Hematopoietic multipotent progenitor cell treated with erythropoietin and hydrocortisone succinate and interleukin-3 and kit ligand, for 8 days (in vitro differentiated cells): ENCODE measurements around the gene EXOC4.

Experiments
- DNase-seq: peaks from one replicate; pipeline ENCODE4 v3.0.0-alpha.2; 2015

EXOC4 gene

DNA sequence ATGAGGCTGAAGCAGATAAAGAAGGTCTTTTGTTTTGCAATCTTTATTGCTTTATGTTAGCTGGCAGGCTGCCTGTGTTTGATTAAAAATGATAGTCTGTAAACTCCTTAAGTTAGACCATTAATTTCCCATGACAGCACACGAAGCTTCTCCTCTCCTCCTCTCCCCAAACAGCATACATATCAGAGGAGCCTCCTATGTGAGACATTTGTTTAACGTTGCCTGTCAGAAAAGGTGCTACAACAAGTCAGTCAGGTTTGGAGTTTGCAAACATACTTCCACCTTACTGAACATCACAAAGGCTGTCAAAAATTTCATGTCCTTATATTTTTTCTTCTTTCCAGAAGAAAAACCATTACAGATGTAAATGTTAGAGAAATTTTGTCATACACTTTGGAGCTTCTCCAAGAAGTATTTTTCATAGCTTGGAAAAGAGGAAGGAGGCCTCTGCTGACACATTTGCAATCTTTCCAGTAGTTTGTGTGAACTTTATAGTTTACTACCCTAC is 393.1 kb downstream of the EXOC4 start:
- no peak for DNase-seq

DNA sequence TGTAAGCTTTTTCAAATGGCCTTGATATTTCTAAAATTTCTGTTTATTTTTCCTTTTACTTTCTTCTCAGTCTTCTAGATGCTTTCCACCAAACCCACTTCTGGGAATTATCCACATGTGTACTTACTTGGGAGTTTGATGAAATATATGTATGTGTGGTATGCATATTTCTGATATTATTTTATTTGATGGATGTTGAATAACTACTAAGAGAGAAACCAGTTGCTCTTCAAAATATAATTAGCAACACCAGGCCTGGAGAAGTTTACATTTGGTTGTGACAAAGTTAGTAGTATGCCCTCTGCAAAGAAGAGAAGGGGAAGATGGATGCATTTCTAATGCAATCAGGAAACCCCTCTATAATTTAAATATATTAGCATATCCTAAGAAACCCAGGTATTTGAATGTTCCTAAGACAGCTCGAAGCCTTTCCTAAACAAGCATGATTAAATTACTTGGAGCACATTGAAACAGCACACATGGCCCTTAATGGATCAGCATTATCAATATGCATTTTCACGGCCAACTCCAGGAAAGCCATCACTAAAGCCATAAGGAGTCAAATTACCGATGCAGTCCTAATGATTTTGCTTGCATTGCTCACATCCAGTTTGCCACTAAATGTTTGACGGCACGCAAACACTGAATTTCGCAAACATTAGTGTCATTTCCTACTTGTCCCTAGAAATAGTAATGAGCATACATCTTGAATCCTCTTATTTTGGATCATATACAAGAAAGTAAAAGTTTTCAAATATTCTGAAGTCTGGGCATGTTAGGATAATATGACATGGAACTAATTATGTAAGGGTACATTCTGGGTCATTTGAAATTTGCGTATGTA is 393.8 kb downstream of the EXOC4 start:
- DNase-seq, result no peak

DNA sequence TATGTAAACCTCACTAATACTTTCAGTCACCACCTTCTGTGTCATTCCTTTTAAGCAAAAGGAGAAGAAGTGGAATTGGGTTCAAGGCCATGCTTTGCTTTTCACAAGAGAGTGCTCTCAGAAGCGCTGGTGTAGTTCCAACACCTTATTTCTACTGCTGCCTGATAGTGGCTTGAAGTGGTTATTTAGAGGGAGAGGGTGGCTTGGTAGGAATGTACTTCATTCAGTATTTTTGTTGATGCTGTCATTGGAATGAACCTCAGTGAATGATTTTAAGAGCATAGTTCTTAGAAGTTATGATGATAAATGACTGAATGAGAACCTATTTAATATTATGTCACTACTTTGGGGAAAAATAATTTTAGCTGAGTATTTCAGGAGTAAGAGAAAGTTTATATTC is 396.7 kb downstream of the EXOC4 start:
- no peak for DNase-seq

DNA sequence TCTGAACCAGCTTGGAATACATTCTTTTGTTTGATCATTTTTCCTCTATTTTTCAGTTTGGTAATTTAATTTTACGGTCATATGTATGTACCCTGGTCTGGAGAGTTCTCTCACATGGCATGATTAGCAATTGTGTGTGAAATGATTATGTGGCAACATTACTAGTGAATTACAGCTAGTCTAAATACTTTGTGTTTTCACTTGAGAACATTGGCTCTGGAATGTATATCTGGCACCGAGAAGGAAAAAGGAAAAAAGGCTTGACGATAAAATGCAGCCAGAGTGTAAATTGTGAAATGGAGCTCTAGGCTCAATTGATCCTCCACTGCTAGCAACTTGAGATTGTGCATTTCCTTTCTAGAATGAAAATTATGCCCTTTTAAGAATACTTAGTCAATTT is 397.2 kb downstream of the EXOC4 start:
- no peak for DNase-seq

DNA sequence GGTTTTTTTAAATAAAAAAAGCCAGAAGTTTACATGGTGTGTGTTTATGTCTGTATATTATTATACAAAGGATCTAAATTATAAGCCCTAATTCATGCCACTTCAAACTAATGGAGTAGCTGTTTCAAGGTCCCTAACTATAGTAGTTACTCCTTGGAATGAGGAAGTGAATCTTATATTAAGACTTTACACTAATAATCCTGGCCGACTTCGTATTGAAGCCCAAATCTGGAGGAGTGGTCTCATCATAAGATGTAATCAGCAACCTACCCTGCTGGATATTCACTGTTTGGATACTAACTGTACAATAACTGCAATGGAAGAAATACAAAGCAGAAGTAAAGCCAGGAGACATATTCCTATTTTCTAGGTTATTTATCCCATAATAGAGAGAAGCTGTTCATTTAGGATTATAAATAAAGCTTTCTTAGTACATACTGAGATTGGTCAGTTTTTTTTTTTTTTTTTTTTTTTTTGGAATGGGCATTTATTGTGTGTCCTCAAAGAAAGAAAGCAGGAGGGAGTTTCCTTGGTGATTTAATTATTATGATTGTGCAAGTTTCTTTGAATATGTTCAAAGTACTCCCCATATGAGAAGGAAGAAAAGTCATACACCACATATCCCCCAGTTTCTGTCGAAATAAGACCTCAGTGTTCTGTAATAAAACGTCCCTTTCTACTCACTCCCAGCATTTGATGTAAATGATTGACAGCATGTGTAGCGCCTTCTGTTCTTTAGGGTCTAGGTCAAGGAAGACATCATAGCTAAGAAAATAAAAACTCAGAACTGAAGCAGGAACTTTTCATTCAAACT is 397.8 kb downstream of the EXOC4 start:
- DNase-seq, result no peak

DNA sequence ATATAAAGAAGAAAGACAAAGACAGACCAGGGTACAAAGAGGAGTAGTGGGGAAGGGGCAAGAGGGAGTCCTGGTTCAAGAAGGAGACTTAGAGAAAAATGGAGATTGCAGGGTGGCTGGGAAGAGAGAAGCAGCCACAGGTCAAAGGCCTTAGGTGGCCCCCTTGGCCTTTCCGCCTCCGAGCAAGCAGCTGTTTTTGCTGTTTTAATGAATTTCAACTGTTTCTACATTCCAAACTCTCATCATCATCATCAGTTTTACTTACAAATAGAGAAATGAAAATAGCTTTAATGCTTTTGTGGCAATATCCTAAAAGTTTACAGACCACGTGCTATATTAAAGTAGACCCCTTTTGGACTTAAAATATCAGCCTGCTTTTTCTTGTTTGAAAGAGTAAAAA is 399.7 kb downstream of the EXOC4 start:
- DNase-seq, result no peak

DNA sequence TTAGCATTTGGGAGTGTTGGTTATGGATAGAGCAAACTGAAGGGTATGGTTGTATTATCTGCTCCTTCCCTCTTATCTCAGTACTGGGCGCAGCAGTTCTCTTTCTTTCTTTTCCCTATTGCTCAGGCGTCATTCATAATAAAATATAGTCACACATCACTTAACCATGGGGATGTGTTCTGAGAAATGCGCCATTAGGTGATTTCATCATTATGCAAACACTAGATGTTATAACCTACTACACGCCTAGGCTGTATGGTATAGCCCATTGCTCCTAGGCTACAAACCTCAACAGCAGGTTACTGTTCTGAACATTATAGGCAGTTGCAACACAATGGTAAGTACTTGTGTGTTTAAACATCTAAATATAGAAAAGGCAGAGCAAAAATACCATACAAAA is 401.7 kb downstream of the EXOC4 start:
- no peak for DNase-seq

DNA sequence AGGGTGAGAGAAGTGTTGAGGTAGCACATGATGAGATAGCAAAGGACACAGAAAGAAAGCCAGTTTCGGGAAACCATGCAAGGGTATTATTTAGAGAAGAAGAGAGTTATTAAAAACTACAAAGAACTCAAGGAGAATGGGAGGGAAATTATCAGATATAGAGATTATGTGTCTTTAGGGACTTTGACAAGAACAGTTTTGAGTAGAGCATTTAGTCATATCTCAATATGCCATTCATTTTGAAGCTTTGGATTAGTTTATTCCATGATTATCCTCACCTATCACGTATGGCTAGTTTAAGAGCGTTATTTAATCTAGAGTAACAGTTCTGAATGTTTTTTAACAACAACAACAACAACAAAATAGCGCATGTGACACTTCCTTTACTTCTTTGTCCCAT is 409.4 kb downstream of the EXOC4 start:
- DNase-seq, result no peak

DNA sequence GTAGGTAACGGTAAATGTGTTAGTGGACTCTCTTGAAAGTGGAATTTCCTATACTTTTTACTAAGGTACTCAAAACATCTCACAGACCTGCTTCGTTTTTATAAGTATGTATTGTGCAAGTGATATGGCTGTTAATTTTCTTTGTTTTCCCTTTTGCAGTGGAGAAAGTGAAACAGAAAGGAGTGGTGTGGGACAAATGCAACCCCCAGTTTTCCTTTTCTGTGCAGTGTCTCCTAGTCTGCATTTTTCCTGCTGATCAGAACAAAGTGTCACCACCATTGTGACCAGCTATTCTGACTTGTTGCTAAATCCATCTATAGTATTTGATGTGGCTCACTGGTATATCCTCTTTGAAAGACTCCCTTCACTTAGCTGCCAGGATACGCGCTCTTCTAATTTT is 410.0 kb downstream of the EXOC4 start:
- DNase-seq, result no peak

DNA sequence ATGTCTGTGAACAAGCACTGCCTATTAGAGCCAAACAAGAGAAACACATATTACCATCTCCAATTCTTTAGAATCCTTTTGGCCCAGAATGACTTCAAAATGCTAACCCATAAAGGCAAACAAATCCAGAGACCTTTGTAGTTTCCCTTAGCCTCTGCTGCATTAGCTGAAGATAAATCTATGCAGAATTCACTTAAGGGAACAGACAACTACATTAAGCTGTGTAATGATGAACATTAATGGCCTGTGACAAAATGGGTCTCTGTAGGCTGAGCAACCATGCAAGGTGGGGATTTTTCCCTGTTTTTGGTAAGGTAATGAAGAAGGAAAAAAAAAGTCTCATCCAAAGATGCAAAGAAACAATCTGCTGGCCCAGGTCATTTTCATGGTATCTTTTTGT is 411.6 kb downstream of the EXOC4 start:
- DNase-seq, result no peak

DNA sequence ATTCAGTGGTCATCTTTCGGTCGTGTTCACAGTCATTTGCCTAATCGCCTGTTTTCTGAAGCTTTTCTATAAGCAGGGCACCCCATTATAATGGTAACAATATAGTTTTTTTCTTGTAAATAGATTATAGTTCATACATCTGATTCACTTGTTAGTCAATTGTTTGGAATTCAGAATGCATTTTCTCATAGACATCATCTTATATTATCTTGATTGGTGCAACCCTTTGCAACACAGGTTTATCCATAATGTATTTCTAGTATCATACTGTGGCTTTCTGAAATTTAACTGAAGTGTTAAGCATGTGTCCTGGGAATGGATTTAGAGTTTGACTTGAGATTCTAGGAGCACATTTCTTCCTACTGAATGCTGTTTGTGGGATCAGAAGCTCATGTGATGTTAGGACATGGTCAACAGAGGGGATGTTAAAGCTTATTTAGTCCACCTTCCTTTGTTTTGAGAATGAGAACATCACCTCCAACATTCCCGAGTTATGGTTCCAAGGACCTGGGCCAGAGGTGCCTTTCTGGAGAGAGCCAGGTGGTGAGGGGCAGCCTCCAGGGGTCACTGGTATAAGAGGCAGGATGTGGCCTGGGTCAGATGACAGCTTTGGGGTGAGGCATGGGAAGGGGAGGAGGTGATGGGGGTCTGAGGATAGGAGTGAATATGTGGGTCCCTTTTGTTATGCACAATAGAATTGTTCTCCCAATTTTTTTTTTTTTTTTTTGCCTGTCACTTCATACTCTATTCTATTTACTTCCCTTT is 415.6 kb downstream of the EXOC4 start:
- DNase-seq, result no peak

DNA sequence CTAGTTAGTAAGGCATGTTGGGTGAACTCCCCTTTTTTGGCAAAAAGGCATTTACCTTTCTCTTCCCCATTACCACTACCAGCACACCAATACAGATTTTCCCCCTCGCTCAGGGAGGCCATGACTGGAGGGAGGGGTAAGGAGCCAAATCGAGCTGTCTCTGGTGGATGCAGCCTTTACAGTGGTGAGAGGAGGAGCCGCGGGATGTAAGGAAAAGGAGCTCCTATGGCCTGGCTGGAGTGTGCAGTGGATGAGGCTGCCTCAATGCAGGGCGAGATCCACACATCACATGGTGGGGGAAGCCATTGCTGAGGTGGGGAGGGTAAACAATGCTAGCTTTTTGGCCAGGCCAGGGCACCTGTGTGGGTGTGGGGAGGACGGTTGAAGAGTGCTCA is 416.2 kb downstream of the EXOC4 start:
- no peak for DNase-seq

DNA sequence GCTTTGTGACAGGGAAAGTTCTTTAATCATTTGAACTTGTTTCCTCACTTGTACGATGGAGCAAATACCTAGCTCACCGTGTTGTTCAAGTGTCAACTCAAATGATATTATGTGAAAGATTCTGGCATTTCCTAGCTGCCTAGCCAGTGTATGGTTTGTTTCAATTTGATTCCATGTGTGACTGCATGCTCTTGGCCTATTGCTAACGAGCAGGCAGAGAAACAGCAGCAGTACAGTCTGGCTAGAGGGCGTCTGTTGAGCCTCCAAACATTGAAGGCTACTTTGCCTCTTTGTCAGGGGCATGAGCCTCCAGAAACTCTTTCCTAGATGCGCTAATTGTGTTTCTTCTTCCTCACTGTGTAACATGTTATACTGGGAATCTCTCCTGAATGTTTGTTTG is 417.4 kb downstream of the EXOC4 start:
- DNase-seq, result no peak

DNA sequence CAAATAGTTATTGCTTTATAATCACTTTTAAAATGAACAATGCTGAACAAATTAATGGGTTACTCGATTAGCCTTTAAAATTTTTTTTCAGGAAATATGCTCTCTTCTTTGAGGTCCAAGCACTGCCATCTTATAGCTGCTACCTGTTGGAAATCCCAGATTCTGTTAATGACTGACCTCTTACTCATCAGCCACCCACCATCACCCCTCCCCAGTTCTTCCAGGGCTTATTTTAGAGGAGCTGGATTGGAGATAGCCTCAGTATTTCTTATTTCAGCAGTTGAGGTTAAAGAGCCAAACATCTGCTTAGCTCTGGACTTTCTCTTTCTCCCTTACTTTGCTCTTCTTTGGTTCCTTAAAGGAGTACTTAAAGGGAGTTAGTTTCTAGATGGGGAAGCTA is 420.0 kb downstream of the EXOC4 start:
- DNase-seq, result no peak

DNA sequence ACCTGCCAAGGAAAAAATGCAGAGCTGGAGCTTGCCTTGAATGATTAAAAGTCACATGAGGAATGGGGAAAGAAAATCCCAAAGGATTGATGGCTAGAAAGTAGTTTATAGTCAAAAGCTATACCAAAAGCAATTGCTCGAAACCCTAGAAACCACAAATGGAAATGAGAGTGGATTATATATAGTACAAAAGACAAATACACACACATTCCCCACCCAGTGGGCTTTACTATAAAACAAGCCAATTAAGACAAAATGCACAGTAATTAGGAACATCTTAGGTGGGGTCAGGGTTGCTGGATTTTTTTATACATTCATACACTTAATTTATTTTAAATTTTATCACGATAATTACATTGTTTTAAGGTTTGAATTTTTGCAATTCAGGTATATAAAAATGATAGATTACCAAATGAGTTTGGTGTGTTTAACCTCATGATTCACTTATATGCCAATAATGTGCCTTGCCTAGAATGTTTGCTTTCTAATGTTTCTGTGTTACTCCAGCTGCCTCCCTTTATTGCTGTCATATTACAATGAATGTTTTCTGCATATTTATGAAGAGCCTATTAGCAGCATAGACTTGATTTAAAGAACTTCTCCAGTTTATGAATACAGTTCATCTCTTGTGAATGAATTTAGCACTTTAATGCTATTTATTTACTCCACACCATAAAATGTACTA is 421.3 kb downstream of the EXOC4 start:
- DNase-seq, result no peak

DNA sequence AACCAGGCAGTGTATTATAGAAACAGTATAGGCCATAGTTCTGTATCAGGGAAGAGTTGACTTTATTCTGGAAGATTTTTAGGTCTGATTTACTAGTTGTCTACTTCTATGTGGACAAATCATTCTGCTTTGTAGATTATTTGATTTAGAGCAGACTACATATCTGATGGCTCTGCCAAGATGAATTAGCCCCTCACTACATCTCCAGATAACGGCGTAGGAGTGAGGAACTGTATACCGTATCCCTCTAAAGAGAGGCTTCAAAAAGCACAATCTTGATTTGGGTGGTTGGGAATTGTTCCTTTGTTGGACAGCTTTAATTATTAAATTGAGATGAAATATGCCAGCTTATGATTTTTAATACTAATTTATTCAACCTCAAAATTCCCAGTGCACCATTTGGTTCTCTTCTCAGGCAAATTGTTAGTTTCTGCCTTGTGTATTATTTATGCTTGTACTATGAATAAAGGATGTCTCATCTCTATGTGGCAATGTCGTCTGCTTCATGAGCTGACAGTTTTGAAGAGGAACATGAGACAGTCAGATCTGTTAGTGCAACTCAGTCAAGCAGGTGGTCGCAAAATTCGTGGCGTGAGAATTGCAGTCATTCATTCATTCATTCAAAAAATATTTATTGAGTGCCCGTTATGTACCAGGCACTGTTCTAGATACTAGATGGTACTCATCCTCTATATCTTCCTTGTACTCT is 422.8 kb downstream of the EXOC4 start:
- no peak for DNase-seq

DNA sequence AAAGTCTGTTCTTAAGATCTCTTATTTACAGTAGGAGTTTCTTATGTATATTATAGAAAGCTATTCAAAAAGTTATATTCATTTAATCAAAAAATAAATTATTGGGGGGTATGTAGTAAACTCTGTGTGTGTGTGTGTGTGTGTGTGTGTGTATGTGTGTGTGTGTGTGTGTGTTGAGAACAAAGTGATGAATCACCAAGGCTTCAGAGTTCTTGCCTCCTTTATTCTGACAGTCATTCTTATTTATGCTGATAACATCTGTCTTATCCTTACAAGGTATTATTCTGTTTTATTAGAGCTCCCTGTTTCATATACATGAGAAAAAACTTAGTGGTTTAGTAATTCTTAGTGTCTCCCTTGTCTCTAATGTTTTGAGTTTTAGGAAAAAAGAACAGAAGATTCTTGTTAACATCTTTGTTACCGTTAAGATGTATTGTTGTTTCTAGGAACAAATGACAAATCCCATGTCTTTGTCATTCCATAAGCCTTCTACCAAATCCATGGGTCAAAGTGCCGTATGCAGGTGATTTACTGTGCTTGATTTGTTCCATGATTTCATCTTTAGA is 424.0 kb downstream of the EXOC4 start:
- DNase-seq, result no peak

DNA sequence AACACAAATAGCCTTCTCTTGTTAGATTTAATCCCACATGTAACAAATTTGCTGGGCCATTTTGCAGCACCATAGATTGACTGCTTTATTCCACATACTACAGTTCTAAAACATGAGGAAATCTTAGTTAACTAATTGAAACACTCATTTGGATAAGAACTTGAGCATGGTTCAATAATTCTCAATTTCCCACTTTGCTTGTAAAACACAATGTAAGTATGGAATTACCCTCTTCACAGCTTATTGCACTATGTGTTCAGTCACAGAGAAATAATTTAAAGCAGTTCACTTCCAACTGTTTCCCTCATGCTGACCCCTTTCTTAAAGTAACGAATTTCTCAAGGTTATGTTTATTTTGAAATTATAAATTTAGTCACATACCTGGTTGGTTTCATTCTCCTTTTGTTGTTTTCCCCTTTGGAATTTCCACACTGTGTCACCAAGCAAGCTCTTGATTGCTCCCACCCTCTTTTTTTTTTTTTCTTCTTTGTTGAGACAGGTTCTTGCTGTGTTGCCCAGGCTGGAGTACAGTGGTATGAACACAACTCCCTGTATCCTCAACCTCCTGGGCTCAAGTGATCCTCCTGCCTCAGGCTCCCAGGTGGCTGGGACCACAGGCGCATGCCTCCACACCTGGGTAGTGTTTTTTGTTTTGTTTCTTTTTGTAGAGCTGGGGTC is 425.4 kb downstream of the EXOC4 start:
- DNase-seq, result no peak

DNA sequence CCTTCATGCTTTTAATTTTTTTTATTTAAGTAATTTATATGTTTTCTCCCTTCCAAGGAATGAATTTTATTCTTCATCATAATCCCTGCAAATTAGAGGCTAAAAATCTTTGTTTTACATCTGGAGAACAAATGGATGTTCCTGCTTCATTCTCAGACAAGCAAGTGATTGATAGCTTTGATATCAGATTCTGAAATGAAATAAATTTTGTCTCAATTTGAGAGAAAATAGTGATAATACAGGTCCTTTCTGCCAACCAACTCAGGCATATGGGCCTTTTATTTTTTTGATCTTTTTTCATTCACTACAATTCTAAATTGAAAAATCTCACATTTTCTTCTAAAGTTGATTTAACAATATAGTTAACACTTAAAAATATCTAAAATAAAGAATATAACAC is 427.1 kb downstream of the EXOC4 start:
- DNase-seq, result no peak

DNA sequence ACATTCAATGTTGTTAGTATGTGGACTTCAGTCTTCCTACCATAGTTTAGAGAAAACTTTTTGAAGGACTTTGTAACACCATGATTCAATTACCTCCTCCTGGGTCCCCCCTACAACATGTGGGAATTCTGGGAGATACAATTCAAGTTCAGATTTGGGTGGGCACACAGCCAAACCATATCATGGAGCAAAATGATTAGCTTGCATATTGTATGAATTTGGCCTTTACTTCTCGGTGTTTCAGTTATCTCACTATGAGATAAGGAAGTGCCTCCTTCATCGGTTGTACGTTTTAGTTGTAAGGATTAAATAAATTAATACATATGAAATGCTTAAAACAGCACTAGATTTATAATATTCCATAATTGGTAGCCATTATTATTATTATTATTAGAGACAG is 428.7 kb downstream of the EXOC4 start:
- DNase-seq, result no peak
